H1 (cell line): ENCODE results near the gene PPIG. TPM values are rescaled to one million over a fixed set of nuclear protein-coding genes. Genes with fewer than 3 reads are reported as not detected.
A peak's percentile ranks its signal among the peaks of the same experiment; 100 is the strongest.

Source experiments
- BACH1 ChIP-seq: IDR thresholded peaks from 2 replicates; pipeline ENCODE4 v1.6.1; 2012; ENCODE audit warnings: low read length, improper control_type of control experiment
- BRCA1 ChIP-seq: IDR thresholded peaks from 2 replicates; pipeline ENCODE4 v1.6.1; 2012; ENCODE audit warnings: low read depth, low read length, improper control_type of control experiment
- CEBPB ChIP-seq: IDR thresholded peaks from 2 replicates; pipeline ENCODE4 v1.6.1; 2012; ENCODE audit warnings: low read depth, low read length
- CHD1 ChIP-seq: IDR thresholded peaks from 2 replicates; pipeline ENCODE4 v1.6.1; 2012; ENCODE audit warnings: low read depth, low read length, improper control_type of control experiment
- FOSL1 ChIP-seq: IDR thresholded peaks from 2 replicates; pipeline ENCODE4 v1.6.1; 2011; ENCODE audit warnings: mild to moderate bottlenecking, low read depth, low read length, moderate library complexity; ENCODE audit not compliant: insufficient read depth
- GTF2F1 ChIP-seq: IDR thresholded peaks from 2 replicates; pipeline ENCODE4 v1.6.1; 2012; ENCODE audit warnings: low read depth, low read length, improper control_type of control experiment, borderline replicate concordance
- HDAC6 ChIP-seq: IDR thresholded peaks from one replicate; pipeline ENCODE4 v1.7.1; 2012; ENCODE audit warnings: low read depth, mild to moderate bottlenecking, inconsistent platforms, low read length, moderate library complexity
- JUN ChIP-seq: IDR thresholded peaks from 2 replicates; pipeline ENCODE4 v1.6.1; 2011; ENCODE audit warnings: low read depth, mild to moderate bottlenecking, improper control_type of control experiment, low read length
- KDM4A ChIP-seq: IDR thresholded peaks from one replicate; pipeline ENCODE4 v1.7.1; 2012; ENCODE audit warnings: low read depth, mild to moderate bottlenecking, moderate library complexity, low read length, inconsistent platforms; ENCODE audit not compliant: severe bottlenecking
- KDM5A ChIP-seq: fragments of 200-600 bp; IDR thresholded peaks from 2 replicates; pipeline ENCODE4 v1.7.1; 2012; ENCODE audit warnings: mild to moderate bottlenecking, low read length, inconsistent platforms, mixed read lengths
- MAX ChIP-seq: IDR thresholded peaks from 2 replicates; pipeline ENCODE4 v1.6.1; 2012; ENCODE audit warnings: inconsistent platforms
- NANOG ChIP-seq: IDR thresholded peaks from 2 replicates; pipeline ENCODE4 v1.6.1; 2011; ENCODE audit warnings: low read length, low read depth, mild to moderate bottlenecking, inconsistent platforms; ENCODE audit not compliant: insufficient read depth, poor library complexity, severe bottlenecking
- POLR2AphosphoS5 ChIP-seq: IDR thresholded peaks from 2 replicates; pipeline ENCODE4 v1.6.1; 2011; ENCODE audit warnings: low read depth, low read length
- POU5F1 ChIP-seq: IDR thresholded peaks from 2 replicates; pipeline ENCODE4 v1.6.1; 2011; ENCODE audit warnings: low read depth, mild to moderate bottlenecking, low read length, moderate library complexity
- RFX5 ChIP-seq: IDR thresholded peaks from 2 replicates; pipeline ENCODE4 v1.6.1; 2011; ENCODE audit warnings: low read depth, low read length, improper control_type of control experiment, borderline replicate concordance
- RXRA ChIP-seq: IDR thresholded peaks from 2 replicates; pipeline ENCODE4 v1.6.1; 2011; ENCODE audit warnings: low read depth, mild to moderate bottlenecking, low read length, moderate library complexity; ENCODE audit not compliant: insufficient read depth
- SP1 ChIP-seq: IDR thresholded peaks from 2 replicates; pipeline ENCODE4 v1.6.1; 2011; ENCODE audit warnings: low read depth, low read length
- SP4 ChIP-seq: IDR thresholded peaks from 2 replicates; pipeline ENCODE4 v1.6.1; 2012; ENCODE audit warnings: low read length, inconsistent platforms
- TAF1 ChIP-seq: IDR thresholded peaks from 2 replicates; pipeline ENCODE4 v1.6.1; 2011; ENCODE audit warnings: mild to moderate bottlenecking, low read depth, low read length
- TBP ChIP-seq: IDR thresholded peaks from 2 replicates; pipeline ENCODE4 v1.6.1; 2011; ENCODE audit warnings: low read depth, low read length, improper control_type of control experiment
- polyA plus RNA-seq, 7 experiments: library from polyadenylated mRNA; depleted of rRNA in 3 of 7; stranded (reverse) in 5 of 7; unstranded in 2 of 7; fragments of >200 nt in 5 of 7; fragments of 200-250 nt in 2 of 7; gene quantifications; 1 replicate in 5 of 7; 2 replicates in 1 of 7; 4 replicates in 1 of 7; pipeline versions ENCODE4 v1.2.1 to v1.2.3, GENCODE V29; 2011 to 2013; ENCODE audit warnings: missing spikeins in 2 of 7, mixed read lengths in 2 of 7
- total RNA-seq: library from RNA; stranded (reverse); fragmentation: NEBNext Ultra II Directional; extraction: Animal tissue kit (Norgen Biotek cat#: 25700); gene quantifications from 2 replicates; pipeline ENCODE4 v1.2.1, GENCODE V29; 2021
- TF ChIP-seq, protein P1 (sequence below): IDR thresholded peaks from 2 replicates; pipeline ENCODE4 v1.6.1; 2011; ENCODE audit warnings: low read depth, mild to moderate bottlenecking, low read length; ENCODE audit not compliant: insufficient read depth
- TF ChIP-seq, protein P2 (sequence below), 3 experiments: IDR thresholded peaks; 1 replicate in 2 of 3; 2 replicates in 1 of 3; pipeline versions ENCODE4 v1.5.1 to v1.6.1; 2011; ENCODE audit warnings: low read length in 3 of 3, mild to moderate bottlenecking in 3 of 3, inconsistent platforms in 2 of 3, low read depth in 1 of 3, moderate library complexity in 1 of 3; ENCODE audit not compliant: insufficient read depth in 1 of 3; ENCODE audit errors: control extremely low read depth in 1 of 3

The PPIG gene
- total and polyA plus RNA-seq, 2 of the 8 experiments (the other 6 are each of a cell fraction or from before 2014, with no cell fraction given) = 14.7 to 71.0 TPM

GRCh38 chr2:169573160-169573973 lies 10.8 kb upstream of the PPIG start, which contains the start of gene FASTKD1 (continued):
- TF ChIP-seq, protein P1, sequence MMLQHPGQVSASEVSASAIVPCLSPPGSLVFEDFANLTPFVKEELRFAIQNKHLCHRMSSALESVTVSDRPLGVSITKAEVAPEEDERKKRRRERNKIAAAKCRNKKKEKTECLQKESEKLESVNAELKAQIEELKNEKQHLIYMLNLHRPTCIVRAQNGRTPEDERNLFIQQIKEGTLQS = no peak
- TF ChIP-seq SP4 = no peak; the same call in 1 of the 2 replicates
- peak; percentile 81; the same call in 1 of the 2 replicates for TF ChIP-seq TAF1
- TF ChIP-seq FOSL1 = no peak
- TF ChIP-seq BACH1 = peak; percentile 49; the same call in 1 of the 2 replicates
- TF ChIP-seq BRCA1 = no peak
- TF ChIP-seq RFX5 = no peak
- no peak for TF ChIP-seq CHD1
- no peak for TF ChIP-seq HDAC6
- TF ChIP-seq POLR2AphosphoS5 = peak; percentile 62
- TF ChIP-seq, protein P2, sequence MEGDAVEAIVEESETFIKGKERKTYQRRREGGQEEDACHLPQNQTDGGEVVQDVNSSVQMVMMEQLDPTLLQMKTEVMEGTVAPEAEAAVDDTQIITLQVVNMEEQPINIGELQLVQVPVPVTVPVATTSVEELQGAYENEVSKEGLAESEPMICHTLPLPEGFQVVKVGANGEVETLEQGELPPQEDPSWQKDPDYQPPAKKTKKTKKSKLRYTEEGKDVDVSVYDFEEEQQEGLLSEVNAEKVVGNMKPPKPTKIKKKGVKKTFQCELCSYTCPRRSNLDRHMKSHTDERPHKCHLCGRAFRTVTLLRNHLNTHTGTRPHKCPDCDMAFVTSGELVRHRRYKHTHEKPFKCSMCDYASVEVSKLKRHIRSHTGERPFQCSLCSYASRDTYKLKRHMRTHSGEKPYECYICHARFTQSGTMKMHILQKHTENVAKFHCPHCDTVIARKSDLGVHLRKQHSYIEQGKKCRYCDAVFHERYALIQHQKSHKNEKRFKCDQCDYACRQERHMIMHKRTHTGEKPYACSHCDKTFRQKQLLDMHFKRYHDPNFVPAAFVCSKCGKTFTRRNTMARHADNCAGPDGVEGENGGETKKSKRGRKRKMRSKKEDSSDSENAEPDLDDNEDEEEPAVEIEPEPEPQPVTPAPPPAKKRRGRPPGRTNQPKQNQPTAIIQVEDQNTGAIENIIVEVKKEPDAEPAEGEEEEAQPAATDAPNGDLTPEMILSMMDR (IDR thresholded peaks at IDR 0.05; ENCODE audit: control extremely low read depth in 1 of 3, insufficient read depth in 1 of 3, low read depth in 1 of 3, low read length in 3 of 3) = no peak
- no peak for TF ChIP-seq JUN
- TF ChIP-seq KDM5A = peak; percentile 40; the same call in 1 of the 2 replicates
- TF ChIP-seq POU5F1 = no peak
- peak; percentile 43 for TF ChIP-seq KDM4A
- no peak for TF ChIP-seq GTF2F1
- TF ChIP-seq MAX = peak; percentile 77
- no peak for TF ChIP-seq CEBPB
- peak; percentile 83 for TF ChIP-seq TBP
- no peak for TF ChIP-seq SP1
- TF ChIP-seq RXRA = 0 out of 2 replicates have a peak, but pooled peaks have one; percentile 29
- no peak for TF ChIP-seq NANOG
